GM18867 (cell line): ENCODE measurements around the gene SHH.

Experiments used
- ATAC-seq: cut with Tn5 transposase; IDR thresholded peaks from one replicate; pipeline ENCODE4 v1.9.1; 2021; ENCODE audit warnings: mild to moderate bottlenecking, moderate library complexity; ENCODE audit not compliant: unreplicated experiment

The SHH gene

GRCh38 chr7:155807789-155808548, 4.3 kb downstream of the SHH start:
- no peak for ATAC-seq

- ATAC-seq: no peak
Observed at GRCh38 chr7:155807065-155807671, 5.1 kb downstream of the SHH start.

- ATAC-seq: no peak
Observed at GRCh38 chr7:155806096-155806871, 6.0 kb downstream of the SHH start.

GRCh38 chr7:155805826-155806095, 6.5 kb downstream of the SHH start:
- ATAC-seq: no peak

GRCh38 chr7:155804897-155805825, 7.1 kb downstream of the SHH start:
- ATAC-seq: peak; percentile 63

- ATAC-seq: no peak
Observed at GRCh38 chr7:155804431-155804831, 7.8 kb downstream of the SHH start.

GRCh38 chr7:155803418-155804376, 8.6 kb downstream of the SHH start:
- ATAC-seq: no peak

GRCh38 chr7:155802906-155803417, 9.3 kb downstream of the SHH start:
- ATAC-seq: no peak

- ATAC-seq: no peak
Observed at GRCh38 chr7:155802291-155802690, 10.0 kb downstream of the SHH start.

GRCh38 chr7:155800741-155801267, 11.5 kb downstream of the SHH start:
- no peak for ATAC-seq

GRCh38 chr7:155800301-155800700, 12.0 kb downstream of the SHH start:
- ATAC-seq: no peak

GRCh38 chr7:155799514-155799913, 12.7 kb downstream of the SHH start:
- no peak for ATAC-seq

GRCh38 chr7:155798673-155799439, 13.4 kb downstream of the SHH start:
- ATAC-seq: no peak

- peak; percentile 7 for ATAC-seq
Observed at GRCh38 chr7:155797262-155798250, 14.7 kb downstream of the SHH start.

GRCh38 chr7:155796381-155797261, 15.6 kb downstream of the SHH start:
- peak; percentile 66 for ATAC-seq

- ATAC-seq: no peak
Observed at GRCh38 chr7:155795951-155796350, 16.3 kb downstream of the SHH start.
